NCI-H146 (cell line): ENCODE measurements around the gene BPIFB6.

Experiments used
- DNase-seq: peaks from one replicate; lab custom pipeline; 2025; lab: John Stamatoyannopoulos, UW

Gene BPIFB6

GRCh38 chr20:33091693-33092092 lies 60.2 kb downstream of the BPIFB6 start:
- DNase-seq = no peak

- no peak for DNase-seq
Observed at GRCh38 chr20:33092361-33092760, 60.9 kb downstream of the BPIFB6 start.

- DNase-seq = no peak
Observed at GRCh38 chr20:33093074-33093473, 61.6 kb downstream of the BPIFB6 start.

GRCh38 chr20:33093582-33093981 lies 62.1 kb downstream of the BPIFB6 start:
- no peak for DNase-seq
